AG08395 (cell line): ENCODE results near the gene TMEM255B.
"Not testable (repeated sequence)": the region's sequence is repeated elsewhere in the genome, so short reads cannot be mapped to it uniquely, and the experiment has no call there.

Experiments used
- DNase-seq: peaks from one replicate; pipeline ENCODE4 v3.0.0; 2012; ENCODE audit warnings: mixed read lengths, low spot score

Gene TMEM255B

GRCh38 chr13:113758651-113759524 is at the start of gene TMEM255B:
TSS of gene TMEM255B (plus strand) at chr13:113759226. CDS start at chr13:113759270, 44 bp downstream.
- DNase-seq, result peak; percentile 96

DNA sequence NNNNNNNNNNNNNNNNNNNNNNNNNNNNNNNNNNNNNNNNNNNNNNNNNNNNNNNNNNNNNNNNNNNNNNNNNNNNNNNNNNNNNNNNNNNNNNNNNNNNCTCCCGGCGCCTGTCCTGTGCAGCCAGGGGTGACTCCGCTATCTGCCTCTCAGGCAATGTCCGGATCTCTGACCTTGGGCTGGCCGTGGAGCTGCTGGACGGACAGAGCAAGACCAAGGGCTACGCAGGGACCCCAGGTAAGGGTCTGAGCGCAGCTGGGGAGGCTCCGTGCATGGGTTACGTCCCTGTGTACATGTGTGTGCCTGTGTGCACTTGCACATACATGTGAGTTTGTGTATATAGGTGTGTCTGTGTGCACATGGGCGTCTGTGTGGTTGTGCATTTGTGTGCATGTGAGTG is 36.1 kb upstream of the TMEM255B start:
- DNase-seq, result no peak

- no peak for DNase-seq
These were observed 35.5 kb upstream of the TMEM255B start for GRCh38 chr13:113723410-113724015.

DNA sequence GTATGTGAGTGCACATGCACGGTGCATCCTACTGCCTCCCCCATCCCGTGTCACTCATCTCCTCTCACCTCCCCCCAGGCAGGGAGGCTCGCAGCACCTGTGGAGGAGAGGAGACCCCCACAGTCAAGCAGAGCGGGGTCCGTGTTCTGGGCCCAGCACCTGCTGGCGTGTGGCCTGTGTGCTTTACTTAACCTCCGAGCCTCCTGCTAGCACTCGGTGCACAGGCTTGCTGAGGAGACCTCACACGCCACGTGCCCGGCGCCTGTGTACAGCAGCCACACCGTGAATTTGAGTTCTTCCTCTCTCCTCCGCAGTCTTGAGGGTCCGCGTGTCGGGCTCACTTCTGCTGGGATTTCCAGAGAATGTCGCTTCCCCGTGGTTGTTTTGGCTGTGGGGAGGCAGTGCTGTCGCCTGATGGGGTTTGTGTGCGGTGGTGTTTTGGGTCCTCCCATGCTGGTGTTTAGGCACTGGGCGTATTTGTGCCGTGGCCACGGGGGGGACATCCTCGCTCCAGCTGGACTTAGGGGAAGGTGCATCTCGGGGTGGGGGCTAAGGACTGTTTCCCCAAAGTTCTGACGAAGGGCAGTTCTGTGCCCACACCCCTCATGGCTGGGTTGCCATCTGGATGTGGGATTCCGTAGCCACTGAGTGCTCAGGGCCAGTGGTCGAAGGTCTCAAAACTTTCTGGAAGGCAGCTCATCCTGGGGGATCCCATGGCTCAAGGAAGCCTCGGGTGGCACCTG is 34.8 kb upstream of the TMEM255B start:
- no peak for DNase-seq

DNA sequence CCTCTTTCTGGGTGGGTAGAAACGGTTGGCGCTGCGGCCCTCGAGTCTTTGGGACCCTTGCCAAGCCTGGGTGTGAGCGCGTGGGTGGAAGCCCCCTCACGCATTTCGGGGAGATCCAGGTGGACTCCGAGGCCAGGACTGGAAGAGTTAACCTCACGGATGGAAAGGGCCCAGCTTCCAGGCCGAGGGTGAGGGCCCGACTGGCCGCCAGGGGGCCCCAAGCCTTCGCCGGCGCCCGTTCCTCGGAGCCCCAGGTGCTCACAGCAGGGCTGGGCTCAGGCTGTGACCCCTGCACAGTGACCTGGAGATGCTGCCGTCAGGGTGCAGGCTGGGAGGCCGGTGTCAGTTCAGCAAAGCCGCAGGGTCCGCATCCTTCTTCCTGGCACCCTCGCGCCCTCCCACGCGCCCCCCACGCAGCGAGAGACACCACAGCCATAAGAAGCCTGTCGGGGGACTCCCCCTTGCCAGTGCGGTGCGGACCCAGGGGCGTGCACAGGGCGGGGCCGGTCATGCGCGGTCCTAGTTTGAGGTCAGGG is 34.2 kb upstream of the TMEM255B start:
- DNase-seq, result peak; percentile 66

- not testable (repeated sequence) for DNase-seq
These were observed 33.5 kb upstream of the TMEM255B start for GRCh38 chr13:113725329-113726105.

DNA sequence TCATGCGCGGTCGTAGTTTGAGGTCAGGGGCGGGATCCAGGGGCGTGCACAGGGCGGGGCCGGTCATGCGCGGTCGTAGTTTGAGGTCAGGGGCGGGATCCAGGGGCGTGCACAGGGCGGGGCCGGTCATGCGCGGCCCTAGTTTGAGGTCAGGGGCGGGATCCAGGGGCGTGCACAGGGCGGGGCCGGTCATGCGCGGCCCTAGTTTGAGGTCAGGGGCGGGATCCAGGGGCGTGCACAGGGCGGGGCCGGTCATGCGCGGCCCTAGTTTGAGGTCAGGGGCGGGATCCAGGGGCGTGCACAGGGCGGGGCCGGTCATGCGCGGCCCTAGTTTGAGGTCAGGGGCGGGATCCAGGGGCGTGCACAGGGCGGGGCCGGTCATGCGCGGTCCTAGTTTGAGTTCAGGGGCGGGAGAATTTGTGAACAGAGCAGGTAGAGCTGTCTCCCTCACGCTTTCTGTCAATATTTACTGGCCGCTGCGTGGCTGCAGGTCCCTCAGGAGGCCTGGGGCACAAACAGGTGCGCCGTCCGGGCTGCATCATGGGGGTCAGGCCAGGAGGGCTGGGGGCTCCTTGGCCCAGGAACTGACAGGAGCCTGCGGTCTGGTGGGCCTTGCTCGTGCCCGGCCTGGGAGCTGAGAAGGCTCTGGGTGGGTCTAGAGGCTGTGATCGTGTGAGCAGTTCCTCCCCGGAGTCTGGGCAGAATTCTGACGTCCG is 32.8 kb upstream of the TMEM255B start:
- not testable (repeated sequence) for DNase-seq

GRCh38 chr13:113726961-113727411 is 32.0 kb upstream of the TMEM255B start:
- DNase-seq, result no peak

- DNase-seq, result no peak
These were observed 30.4 kb upstream of the TMEM255B start for GRCh38 chr13:113728571-113729054.

GRCh38 chr13:113729187-113730019 is 29.6 kb upstream of the TMEM255B start:
- DNase-seq, result peak; percentile 33

GRCh38 chr13:113730258-113730691 is 28.8 kb upstream of the TMEM255B start:
- DNase-seq, result no peak

DNA sequence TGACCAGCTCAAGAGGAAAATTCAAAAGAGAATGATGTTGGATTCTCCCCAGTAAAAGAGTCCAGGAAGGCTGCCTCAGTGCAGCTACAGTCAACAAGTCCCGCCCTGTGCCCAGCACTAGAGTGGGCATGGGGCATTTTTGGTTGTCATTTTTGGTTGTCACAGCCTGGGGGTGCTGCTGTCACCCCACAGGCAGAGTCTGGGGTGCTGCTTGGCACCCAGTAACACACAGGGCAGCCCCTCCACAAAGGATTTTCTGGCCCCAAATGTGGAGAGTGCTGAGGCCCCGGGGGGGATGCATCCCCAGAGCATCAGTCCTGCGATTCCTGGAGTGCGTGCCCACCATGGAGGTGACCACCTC is 28.2 kb upstream of the TMEM255B start:
- no peak for DNase-seq

DNA sequence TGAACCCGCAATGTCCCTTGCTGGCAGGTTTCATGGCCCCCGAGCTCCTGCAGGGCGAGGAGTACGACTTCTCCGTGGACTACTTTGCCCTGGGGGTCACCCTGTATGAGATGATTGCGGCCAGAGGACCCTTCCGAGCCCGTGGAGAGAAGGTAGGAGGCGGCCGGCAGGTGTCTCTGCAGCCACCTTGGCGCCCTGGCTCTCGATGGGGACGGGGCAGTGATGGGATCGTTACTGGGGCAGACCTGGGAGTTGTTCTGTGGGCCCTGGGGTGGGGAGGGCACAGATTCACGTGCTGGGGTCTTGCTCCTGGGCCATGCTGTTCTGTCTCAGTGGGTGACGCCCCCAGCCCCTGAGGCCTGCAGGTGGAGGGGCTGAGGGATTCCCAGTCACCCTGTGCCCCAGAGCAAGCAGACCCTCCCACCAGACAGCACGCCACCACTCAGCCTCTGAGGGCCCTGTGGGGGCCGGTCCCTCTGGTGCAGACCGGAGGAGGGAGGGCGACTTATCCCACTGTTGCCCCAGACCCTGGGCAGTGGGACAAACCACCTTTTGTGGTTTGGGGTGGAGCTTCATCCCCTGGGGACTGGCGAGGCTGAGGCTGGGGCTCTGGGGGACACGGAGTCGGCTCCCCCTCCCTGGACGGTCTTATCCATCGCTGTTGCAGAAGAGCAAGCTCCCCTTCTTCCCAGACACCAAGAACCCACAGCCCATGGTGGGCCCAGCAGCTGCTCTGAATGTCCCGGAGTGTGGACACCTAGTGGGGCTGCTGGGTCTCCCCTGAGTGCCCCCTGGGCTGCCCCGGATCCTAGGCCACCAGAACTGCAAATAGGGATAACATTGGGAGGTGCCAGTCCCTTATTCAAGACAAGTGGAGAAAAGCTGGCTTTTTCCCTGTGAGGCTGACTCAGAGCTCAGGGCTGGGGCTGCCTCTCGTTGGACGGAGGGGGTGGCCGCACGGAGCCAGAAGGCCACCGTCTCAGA is 27.5 kb upstream of the TMEM255B start:
- DNase-seq, result no peak

DNA sequence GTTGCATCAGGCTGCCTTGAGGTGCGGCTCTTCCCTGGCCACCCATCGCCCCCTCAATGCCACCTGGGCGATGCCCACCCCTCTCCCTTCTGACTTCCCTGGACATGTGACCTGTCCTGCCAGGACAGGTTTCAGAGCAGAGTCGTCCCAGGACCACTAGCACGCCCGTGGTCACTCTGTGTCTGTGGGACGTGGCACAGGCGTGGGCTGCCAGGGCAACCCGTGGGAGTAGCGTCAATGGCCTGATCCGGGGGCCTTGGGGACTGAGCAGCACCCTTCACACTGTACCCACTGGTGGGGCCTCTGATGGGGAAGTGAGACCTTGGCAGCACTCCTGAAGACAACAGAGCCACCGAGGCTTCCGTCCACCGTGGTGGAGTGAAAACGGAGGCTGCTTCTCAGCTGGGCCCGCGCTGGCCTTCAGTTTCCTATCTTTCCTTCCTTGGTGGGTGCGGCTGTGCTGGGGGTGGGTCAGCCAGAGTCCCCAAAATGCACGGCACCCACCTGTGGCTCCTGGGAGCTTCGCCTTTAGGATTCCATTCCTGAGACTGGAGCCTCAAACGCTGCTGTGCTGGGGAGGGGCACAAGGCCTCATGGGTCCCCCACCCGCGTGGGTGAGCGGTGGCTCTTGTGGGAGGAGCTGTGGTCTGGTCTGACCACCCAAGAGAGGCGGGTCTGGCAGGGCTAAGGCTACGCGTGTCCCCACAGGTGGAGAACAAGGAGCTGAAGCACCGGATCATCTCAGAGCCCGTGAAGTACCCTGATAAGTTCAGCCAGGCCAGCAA is 26.7 kb upstream of the TMEM255B start:
- no peak for DNase-seq

GRCh38 chr13:113732961-113733950 is 25.8 kb upstream of the TMEM255B start:
- no peak for DNase-seq

DNA sequence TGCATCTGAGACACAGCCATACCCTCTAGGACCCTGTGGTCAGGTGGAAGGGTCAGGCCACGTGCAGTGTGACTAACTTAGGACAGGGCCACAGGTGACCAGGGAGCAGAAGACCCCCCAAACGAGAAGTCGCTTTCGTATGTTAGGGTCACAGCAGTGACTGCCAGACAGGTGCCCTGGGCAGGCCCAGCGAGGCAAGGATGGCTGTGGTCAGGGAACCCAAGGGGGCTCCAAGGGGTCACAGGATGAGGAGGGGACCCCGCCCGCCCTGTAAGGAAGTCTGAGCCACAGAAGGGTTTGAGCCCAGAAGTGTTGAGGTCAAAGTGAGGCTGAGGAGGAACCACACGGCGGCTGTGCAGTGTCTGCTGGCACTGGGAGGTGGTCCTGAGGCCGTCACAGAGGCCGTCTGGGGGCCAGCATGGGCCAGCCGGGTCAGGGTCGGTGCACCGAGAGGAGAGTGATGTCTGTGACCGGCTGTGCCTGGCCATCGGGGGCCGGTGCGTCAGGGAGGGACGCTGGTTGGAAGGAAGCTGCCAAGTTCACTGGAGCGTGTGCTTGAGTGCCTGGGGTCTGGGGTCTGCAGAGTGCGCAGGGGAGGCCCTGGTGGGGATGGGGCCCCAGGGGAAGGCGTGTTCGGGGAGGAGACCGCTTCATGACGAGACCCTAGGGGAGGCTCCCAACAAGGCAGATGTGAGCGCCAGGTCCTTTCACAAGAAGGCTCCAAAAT is 24.8 kb upstream of the TMEM255B start:
- no peak for DNase-seq
